HG03039 (cell line): ENCODE results near the gene KCNAB1.
"Not testable (repeated sequence)": the region's sequence is repeated elsewhere in the genome, so short reads cannot be mapped to it uniquely, and the experiment has no call there.

Experiments used
- ATAC-seq: cut with Tn5 transposase; IDR thresholded peaks from one replicate; pipeline ENCODE4 v1.9.1; 2021; ENCODE audit warnings: mild to moderate bottlenecking, moderate library complexity; ENCODE audit not compliant: unreplicated experiment

KCNAB1 gene

GRCh38 chr3:156137397-156137796 is 17.0 kb downstream of the KCNAB1 start:
- not testable (repeated sequence) for ATAC-seq

- ATAC-seq: no peak
These were observed 19.7 kb downstream of the KCNAB1 start for GRCh38 chr3:156140001-156140595.

GRCh38 chr3:156142702-156143101 is 22.3 kb downstream of the KCNAB1 start:
- no peak for ATAC-seq

GRCh38 chr3:156143136-156143535 is 22.8 kb downstream of the KCNAB1 start:
- ATAC-seq: no peak

GRCh38 chr3:156144060-156144459 is 23.7 kb downstream of the KCNAB1 start:
- ATAC-seq: no peak

GRCh38 chr3:156145866-156146265 is 25.5 kb downstream of the KCNAB1 start:
- ATAC-seq: no peak

- ATAC-seq: no peak
These were observed 28.1 kb downstream of the KCNAB1 start for GRCh38 chr3:156148345-156148945.

- no peak for ATAC-seq
These were observed 28.6 kb downstream of the KCNAB1 start for GRCh38 chr3:156148946-156149381.

- ATAC-seq: no peak
These were observed 29.5 kb downstream of the KCNAB1 start for GRCh38 chr3:156149876-156150275.

- no peak for ATAC-seq
These were observed 30.2 kb downstream of the KCNAB1 start for GRCh38 chr3:156150434-156151066.

- no peak for ATAC-seq
These were observed 31.5 kb downstream of the KCNAB1 start for GRCh38 chr3:156151824-156152428.

GRCh38 chr3:156158656-156159295 is 38.4 kb downstream of the KCNAB1 start:
- ATAC-seq: no peak

- peak; percentile 66 for ATAC-seq
These were observed 40.3 kb downstream of the KCNAB1 start for GRCh38 chr3:156160647-156161046.

- ATAC-seq: no peak
These were observed 40.8 kb downstream of the KCNAB1 start for GRCh38 chr3:156161172-156161571.

GRCh38 chr3:156163848-156164247 is 43.5 kb downstream of the KCNAB1 start:
- ATAC-seq: no peak

- ATAC-seq: no peak
These were observed 46.4 kb downstream of the KCNAB1 start for GRCh38 chr3:156166808-156167207.

- ATAC-seq: no peak
These were observed 50.2 kb downstream of the KCNAB1 start for GRCh38 chr3:156170571-156170970.

GRCh38 chr3:156171281-156172267 is 51.2 kb downstream of the KCNAB1 start:
- ATAC-seq: no peak

GRCh38 chr3:156172536-156172935 is 52.2 kb downstream of the KCNAB1 start:
- peak; percentile 35 for ATAC-seq

- ATAC-seq: no peak
These were observed 54.0 kb downstream of the KCNAB1 start for GRCh38 chr3:156174229-156174847.
